Epithelial cell of prostate (primary cell): Measurements from ENCODE around the gene MAFB.

ENCODE experiments used
- DNase-seq: peaks from one replicate; pipeline ENCODE4 v3.0.0-alpha.2; 2011; ENCODE audit warnings: low read depth, low spot score
- H3K27ac ChIP-seq: fragments of 450-650 bp; 2 replicates; pipeline ENCODE4 v1.5.1; 2017; ENCODE audit warnings: mild to moderate bottlenecking

The MAFB gene

DNA sequence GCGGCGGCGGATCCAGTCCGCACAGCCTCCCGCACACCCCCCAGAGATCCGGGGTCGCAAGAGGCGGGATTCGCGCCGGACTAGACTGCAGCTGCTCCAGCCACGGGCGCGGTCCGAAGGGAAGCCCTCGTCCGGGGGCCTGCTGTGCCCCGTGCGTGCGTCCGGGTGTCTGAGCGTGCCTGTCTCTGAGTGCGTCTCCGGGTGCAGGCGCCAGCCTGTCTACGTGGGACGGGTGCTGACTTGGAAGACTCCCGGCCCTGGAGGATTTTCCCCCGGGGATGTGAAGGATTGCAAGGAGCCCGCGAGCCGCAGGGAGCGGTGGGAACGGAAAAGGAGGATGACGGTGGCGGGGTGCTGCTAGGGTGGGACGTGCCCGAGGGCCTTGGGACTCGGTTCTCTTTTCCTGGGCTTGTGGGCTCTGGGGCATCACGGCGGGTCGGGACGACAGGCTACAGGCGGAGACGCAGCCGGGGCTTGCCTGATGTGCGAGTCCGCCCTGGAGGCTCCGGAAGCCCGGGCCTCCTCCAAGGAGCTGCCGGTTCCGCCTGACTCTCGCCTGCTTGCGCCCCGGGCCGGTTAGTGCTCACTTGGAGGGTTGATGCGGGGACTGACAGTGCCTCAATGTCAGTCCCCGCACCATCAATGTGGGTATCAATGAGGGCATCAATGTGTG is 5.7 kb downstream of the MAFB start:
- no peak overlapping the region for H3K27ac ChIP-seq
- no peak for DNase-seq

DNA sequence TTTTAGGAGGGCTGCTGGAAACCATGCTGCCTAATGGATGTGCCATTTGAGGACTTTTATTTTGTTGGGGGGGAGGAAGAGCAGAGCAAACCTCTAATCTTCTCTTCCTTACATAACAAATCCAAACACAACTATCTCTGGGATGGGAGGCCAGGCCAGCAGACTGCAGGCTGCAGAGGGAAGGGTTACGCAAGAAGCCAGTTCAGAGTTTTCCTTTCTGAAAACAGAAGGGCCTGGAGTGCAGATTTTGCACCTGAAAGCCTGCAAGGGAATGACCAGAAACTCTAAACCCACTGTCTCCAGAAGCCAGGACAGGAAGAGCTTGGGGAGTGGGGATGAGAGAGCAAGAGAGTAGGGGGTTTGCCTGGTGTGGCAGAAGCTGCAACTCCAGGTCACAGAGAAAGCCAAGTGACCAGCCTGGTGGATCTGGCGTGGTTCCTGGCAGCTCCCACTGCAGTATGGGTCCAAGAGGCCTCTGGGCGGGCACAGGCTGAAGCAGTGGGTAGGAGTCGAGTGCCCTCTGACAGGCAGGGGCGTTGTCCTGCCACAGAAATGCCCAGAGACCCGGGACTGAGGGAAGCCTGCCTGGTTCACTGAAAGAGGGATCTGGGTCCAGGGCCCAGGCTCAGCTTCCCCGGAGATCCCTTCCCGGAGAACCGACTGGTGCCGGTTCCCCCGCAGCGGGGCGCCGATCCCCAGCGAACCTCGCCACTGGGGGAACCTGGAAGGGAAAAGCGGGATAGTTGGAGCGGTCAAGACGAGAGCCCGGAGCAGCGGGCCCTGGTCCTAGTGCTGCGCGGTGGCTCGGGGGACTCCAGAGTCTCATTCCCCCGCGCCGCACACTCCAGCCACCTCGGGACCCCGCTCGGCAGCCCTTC is 6.7 kb downstream of the MAFB start:
- no peak overlapping the region for H3K27ac ChIP-seq
- no peak for DNase-seq

DNA sequence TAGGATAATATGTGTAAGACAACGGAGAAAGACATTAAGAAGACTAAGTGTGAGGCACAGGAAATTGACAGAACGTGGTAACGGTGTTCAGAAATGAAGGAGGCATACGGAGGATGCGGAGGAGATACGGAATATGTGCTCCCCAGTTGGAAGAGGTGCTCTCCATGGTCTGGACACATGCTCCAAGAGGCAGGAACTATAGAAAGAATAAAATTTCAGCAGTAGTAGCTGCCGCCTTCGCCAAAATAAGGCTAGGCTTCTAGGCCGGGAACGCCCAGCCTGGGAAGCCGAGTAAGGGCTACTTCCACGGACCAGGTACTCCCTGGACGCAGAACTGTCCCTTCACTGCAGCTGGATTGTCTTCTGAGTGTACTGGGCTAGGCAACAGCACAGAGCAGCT is 7.4 kb downstream of the MAFB start:
- DNase-seq, result no peak
- H3K27ac ChIP-seq, result no peak overlapping the region

DNA sequence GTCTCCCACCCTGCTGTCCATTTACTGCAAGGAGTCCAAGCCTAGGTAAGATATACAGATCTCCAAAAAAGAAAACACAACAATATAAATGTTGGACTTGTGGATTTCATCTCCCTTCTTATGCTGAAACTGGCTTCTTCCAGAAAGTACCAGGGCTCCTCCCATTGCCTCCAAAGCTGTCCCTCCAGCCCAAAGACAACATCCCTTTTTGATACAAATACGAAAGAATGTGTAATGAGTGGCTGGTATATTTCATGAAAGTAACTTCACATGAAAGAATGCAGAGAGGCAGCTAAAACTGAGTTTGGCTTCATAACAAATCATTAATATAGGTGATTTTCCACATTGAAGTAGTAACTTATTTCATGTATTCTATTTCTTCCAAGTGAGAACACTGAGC is 7.9 kb downstream of the MAFB start:
- no peak overlapping the region for H3K27ac ChIP-seq
- no peak for DNase-seq

DNA sequence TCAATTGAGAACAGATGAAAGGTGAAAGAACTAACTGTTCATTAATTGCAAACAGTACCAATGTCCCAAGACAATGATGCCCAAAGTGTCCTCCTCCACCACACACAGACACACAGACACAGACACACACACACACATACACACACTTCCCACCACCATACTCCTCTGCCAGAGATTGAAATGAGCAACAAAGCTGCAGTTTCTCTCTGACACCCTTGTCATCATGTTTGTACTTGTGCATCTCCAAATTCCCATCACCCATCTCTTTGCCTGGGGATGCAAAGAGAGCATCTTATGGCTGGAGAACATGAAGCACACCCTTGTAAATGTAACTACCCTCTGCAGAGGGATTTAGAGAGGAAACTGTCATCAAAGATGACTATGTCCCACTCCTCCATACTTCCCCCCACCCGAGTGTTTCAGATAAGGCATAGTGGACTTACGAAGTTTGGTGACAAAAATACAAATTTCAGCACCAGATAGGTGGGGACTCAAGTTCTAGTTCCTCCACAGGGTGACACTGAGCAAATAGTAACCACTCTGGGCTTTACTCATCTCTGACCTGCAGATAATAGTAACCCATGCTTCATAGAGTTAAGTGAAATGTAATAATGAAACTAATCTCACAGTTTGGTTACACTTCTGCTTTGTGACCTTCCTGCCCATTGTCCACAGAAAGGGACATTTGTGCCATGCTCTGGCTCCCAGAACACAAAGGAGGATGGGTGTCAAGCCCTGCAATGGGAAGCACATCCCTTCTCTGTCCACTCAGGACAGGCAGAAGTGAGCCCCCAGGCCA is 8.7 kb downstream of the MAFB start:
- H3K27ac ChIP-seq, result no peak overlapping the region
- no peak for DNase-seq

DNA sequence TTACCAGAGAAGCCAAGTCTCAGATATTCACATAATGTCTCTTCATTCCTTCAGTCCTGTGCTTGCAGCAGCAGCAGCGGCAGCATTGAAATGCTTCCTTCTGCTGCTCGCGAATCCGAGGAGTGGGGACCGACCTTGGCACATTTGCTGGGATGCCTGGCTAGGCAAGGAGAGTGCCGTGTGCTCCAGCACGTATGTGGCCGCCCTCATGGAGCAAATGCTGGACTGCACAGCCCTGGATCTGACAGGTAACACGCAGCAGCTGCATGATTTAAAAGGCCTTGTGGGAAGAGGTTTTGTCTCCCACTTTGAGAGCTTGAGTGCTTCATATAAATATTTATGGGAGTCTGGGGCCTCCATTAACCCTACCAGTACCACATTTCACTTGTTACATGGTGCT is 9.9 kb downstream of the MAFB start:
- DNase-seq, result no peak
- H3K27ac ChIP-seq, result no peak overlapping the region

DNA sequence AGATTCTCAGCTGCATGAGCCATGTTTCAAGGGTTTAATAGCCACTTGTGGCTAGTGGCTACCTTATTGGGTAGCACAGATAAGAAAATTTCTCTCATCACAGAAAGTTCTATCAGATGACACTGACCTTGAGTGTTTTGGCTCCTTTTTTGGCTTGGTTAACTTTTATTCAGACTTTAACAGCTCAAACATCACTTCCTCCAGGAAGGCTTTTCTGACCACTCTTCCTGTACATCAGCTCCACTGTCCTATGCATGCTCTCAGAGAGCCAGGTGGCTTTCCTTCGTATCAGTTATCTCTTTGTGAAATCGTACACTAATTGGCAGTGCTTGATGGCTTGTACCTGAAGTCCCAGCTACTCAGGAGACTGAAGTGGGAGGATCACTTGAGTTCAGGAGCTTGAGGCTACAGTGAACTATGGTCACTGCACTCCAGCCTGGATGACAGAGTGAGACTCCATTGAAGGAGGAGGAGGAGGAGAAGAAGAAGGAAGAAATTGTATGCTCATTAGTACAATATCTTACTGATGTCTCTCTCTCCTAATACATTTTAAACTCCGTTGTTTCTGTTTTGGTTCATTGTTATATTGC is 10.7 kb downstream of the MAFB start:
- no peak overlapping the region for H3K27ac ChIP-seq
- DNase-seq, result no peak

DNA sequence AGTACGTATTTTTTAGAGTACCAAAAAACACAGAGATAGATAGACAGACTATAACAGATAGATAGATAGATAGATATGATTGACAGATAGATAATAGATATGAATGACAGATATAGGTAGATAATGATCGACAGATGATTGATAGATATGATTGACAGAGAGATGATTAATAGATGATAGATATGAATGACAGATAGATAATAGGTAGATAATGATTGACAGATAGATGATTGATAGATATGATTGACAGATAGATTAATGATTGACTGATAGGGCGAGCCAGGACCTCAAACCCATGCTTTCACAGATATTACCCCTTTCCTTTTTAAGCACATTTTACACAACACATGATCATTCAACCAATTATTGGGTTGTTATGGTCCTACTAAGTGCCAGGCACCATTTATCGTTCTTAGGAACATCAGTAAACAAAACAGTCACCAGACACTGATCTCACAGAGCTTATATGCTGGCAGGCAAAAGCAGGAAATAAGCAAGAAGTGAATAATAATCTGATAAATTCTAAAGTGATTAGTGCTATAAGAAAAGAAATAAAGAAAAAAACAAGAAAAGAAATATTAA is 11.6 kb downstream of the MAFB start:
- no peak overlapping the region for H3K27ac ChIP-seq
- no peak for DNase-seq

DNA sequence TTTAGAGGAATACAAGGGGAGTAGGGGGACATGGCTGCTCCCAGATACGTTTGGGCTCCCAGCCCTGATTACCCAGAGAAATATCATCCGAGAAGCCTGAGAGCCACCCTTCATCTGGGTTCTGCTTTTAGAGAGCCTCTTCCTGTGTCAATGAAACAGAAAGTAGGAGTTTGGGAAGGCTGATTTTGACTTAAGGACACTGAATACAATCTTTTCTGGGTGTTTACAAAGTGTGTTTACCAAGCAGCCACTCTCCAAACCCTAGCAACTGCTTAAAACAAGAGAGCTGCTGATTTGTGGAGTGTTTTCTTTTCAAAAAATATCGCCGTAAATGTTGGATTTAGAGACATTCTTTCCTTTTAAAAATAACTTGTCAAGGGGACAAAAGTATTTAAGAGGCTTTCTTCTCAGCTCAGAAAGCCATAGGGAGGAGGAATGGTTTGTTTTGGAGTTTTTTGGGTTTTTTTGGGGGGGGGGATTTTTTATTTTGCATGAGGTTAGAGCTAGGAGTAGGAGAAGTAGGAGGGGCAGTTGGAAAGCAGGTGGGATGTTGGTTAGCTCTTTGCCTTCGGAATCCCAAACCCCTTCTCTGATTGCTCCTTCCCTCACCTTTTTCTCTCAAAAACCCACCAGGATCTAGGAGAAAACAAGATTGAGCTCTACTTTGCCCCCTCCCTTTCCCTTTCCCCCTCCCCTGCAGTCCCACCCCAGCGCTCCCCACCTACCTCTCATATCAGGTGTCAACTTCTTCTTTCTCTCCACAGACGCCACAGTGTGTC is 12.4 kb downstream of the MAFB start:
- no peak for DNase-seq
- no peak overlapping the region for H3K27ac ChIP-seq

DNA sequence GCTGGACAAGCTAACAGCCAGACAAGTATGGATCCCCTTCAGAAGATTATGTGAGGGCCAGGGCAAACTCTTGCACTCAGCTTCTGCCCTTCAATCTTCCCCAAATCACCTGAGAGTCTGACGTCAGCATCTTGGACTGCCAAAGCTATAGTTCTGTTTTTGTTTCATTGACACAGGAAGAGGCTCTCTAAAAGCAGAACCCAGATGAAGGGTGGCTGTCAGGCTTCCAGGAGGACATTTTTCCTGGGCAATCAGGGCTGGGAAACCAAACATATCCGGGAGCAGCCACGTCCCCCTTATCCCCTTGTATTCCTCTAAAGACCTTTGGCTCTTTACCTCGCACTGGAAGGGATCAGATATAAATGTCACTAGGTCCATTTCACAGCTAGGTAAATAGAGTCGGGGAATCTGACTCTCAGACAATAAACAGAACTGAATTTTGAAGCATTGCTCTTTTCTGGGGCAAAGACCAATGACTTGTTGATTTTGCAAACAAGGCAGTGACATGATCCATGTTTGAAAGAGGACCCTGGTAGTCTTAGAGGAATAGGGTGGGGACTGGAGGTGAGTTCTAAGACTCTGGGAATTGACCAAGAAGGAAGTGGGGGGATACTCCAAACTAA is 13.3 kb downstream of the MAFB start:
- H3K27ac ChIP-seq, result no peak overlapping the region
- DNase-seq, result no peak

DNA sequence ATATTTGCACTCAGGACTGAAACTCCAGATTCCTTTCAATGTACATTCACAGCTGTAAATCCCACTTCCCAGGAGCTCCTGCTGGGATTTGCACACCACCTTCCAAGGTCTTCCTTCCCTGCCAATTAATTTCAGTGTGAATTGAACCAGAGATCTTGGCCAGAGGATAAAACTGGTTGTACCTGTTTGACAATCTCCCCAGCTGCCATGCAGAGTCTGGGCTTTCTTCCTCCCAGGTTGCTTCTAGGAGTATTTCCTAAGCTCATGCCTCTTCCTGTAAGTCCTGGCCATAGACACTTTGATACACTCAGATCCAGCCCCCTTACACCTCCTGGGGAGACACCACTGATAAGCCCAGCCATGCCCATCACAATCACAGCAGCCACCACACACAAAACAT is 15.6 kb downstream of the MAFB start:
- DNase-seq, result no peak
- no peak overlapping the region for H3K27ac ChIP-seq

DNA sequence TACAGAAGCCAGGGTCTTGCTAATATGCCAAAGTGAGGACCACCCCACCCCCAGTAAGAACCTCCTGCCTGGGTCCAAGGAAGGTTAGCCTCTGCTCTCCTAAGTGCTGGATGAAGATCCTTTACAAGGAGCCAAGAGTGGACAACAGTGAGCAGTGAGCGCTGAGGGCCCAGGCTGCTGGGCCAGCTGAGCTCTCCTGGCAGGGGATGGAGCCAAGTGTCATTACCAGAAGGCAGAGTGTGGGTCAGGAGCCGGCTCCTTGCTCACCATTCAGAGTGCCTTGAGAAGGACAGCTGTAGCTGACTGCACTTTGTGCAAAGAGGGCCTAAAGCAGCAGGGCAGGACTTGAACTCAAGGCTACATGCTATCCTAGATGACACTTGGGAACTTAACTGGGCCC is 16.9 kb downstream of the MAFB start:
- no peak for DNase-seq
- no peak overlapping the region for H3K27ac ChIP-seq

DNA sequence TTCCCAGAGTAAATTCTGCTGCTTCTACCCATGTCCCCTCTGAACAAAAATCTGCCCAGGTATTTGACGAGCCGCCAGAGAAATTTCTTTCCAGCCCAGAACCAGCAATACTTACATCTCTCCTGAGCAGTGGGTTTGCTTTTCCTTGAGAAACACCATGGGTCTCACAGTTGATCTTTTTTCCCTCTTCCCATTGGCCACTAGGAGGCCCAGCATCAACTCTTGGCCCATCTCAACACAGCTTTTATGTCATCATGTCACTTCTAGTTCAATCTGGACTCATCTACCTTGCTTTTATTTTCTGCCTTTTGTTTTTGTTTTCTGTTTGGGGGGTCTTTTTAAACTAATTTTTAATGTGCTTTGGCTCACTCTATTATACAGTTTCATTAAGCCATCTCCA is 18.8 kb downstream of the MAFB start:
- no peak for DNase-seq
- no peak overlapping the region for H3K27ac ChIP-seq

DNA sequence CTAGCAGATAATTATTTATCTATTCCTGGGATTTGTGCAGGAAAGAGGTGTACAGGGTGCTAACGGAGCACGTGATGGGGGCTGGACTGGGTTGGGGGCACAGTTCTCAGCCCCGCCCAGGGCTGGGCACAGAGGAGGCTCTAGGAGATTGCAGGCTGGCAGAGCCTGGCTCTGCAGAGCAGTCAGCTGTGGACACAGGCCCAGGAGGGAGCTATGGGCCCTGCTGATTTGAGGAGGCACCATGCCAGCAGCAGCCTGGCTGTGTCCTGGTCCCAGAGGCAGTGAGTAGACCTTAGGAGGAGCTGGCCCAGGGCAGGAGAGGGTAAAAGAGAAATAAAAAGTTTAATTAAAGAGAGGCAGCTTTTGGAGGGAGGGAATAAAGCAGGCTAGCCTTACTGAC is 19.3 kb downstream of the MAFB start:
- no peak for DNase-seq
- no peak overlapping the region for H3K27ac ChIP-seq

DNA sequence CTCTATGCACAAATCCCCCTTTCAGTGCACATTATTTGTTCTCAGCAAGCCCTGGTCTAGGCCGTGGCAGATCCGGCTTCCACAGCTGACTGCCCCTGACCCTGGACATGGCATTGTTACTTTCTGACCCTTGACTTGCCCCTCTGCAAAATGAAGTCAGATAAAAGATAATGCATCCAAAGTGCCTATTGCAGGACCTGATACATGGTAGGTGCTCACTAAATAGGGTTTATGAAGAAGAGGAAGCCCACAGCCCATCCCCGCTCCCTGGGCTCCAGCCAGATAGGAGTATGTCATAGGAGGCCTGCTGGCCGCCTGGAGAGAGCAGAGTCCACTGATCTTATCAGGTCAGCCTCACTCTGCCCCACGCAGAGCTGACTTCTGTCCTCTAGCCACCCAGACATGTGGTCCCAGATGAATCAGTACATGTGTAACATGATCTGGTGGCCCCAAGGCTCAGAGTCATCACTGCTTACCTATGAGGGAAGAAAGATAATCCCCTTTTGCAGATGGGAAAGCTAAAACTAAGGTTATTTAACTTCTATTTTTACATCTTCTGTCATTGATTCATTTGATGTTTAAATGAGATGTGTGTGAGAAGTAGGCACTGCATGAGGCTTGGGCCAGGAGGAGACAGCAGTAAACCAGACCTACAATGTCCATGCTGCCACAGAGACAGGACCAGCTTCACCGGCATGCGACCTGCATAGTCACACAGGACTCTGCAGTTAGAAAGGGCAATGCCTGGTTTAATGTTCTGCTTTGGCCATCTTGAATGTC is 20.4 kb downstream of the MAFB start:
- no peak for DNase-seq
- no peak overlapping the region for H3K27ac ChIP-seq

DNA sequence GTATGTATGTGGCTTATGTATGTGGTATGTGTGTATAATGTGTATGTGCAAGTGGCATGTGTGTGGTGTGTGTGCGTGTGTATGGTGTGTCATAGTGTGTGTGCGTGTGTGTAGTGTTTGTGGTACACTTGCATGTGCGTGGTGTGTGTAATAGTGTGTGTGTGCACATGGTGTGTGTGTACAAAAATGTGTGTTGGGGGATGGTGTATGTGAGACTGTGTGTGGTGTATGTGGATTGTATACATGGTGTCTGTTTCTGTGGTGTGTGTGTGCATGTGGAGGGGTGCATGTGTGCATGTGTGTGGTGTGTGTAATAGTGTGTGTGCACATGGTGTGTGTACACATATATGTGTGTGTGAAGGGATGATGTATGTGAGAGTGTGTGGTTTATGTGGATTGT is 21.5 kb downstream of the MAFB start:
- H3K27ac ChIP-seq, result no peak overlapping the region
- DNase-seq, result no peak

DNA sequence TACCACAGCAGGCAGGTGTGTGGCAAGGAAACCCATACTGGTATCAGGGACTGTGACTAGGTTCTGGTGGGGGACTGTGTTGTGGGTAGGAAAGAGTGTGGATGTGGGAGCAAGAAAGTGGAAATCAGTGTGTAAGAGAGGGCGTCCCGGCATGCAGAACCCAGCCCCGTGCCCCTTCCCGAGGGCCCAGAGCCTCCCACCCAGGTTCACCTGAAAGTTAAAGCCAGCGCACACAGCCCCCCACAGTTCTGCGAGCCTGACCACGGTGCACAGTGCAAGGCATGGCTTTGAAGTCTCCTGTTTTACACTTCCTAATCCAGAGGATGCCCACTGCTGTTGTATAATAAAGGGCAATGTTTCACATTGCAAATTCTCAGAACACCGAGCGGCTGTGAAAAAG is 22.7 kb downstream of the MAFB start:
- DNase-seq, result no peak

DNA sequence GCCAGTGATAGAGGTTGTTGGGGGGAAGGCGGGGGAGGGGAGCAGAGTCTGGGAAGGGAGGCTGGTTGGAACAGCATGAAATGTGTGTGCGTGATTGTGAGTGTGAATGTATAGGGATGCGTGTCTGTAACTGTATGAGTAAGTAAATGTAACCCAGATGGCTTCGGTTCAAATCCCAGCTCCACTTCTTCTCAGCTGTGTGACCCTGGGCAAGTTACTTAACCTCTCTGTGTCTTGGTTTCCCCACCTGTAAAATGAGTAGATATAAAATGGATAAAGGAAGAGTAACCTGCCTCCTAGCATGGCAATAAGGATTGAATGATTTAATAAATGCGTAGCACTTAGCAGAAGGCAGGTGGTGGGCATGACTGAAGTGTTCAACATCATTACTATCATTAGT is 24.1 kb downstream of the MAFB start:
- DNase-seq, result no peak
- H3K27ac ChIP-seq, result no peak overlapping the region

More for the DNA sequence above, 22.7 kb downstream of the MAFB start:
- no peak overlapping the region for H3K27ac ChIP-seq
